ENCODE measurements around the gene VPS54. TPM values are rescaled to one million over a fixed set of nuclear protein-coding genes. Genes with fewer than 3 reads are reported as not detected.
"Not testable (repeated sequence)": the region's sequence is repeated elsewhere in the genome, so short reads cannot be mapped to it uniquely, and the experiment has no call there.

VPS54 gene
- total RNA-seq, 2 experiments from 2014 or later = 15.2 to 16.0 TPM

GRCh38 chr2:63977904-63978303, 41.3 kb downstream of the VPS54 start:
- no peak for DNase-seq
- Mint-ChIP-seq H3K4me3 (peak overlapping the region; percentile 1), H3K36me3 (peaks cover 37% of the 10 kb centered on the region), H3K27ac (peak overlapping the region; percentile 67), H3K4me1 (peaks cover 11% of the 10 kb centered on the region), H3K9me3 (no peaks in the 10 kb centered on the region), H3K27me3 (no peaks in the 10 kb centered on the region)
- peak; percentile 95 for ATAC-seq (ENCODE audit: low read depth)
- POLR2A ChIA-PET = interaction anchor here (0.9 kb wide), 1 partner anchor 27 kb away, joined by 5 read pairs; no protein-coding TSS in a partner anchor

- POLR2A ChIA-PET = interaction anchor here (0.6 kb wide), 1 partner anchor 350 kb away, joined by 3 read pairs; no protein-coding TSS in a partner anchor
Observed at GRCh38 chr2:63976125-63976510, 43.1 kb downstream of the VPS54 start.

GRCh38 chr2:63975437-63976124, 43.6 kb downstream of the VPS54 start:
- Mint-ChIP-seq H3K27me3 (no peaks in the 10 kb centered on the region), H3K4me1 (peaks cover 11% of the 10 kb centered on the region), H3K27ac (no peak overlapping the region), H3K9me3 (no peaks in the 10 kb centered on the region), H3K4me3 (no peak overlapping the region), H3K36me3 (peaks cover 34% of the 10 kb centered on the region)
- DNase-seq (no peak), ATAC-seq (ENCODE audit: low read depth) (no peak)
- POLR2A ChIA-PET = no interaction called here

More at GRCh38 chr2:63976125-63976510, 43.1 kb downstream of the VPS54 start:
- H3K9me3 Mint-ChIP-seq = no peaks in the 10 kb centered on the region
- no peaks in the 10 kb centered on the region for H3K27me3 Mint-ChIP-seq
- peaks cover 34% of the 10 kb centered on the region for H3K36me3 Mint-ChIP-seq
- peaks cover 11% of the 10 kb centered on the region for H3K4me1 Mint-ChIP-seq
- ATAC-seq (ENCODE audit: low read depth) (no peak), DNase-seq (no peak)
- no peak overlapping the region for H3K4me3 Mint-ChIP-seq
- H3K27ac Mint-ChIP-seq = no peak overlapping the region

- H3K27me3 Mint-ChIP-seq; DNase-seq; H3K9me3 Mint-ChIP-seq; H3K4me3 Mint-ChIP-seq; POLR2A ChIA-PET; ATAC-seq (ENCODE audit: low read depth); H3K27ac Mint-ChIP-seq: not testable (repeated sequence)
- peaks cover 29% of the 10 kb centered on the region for H3K36me3 Mint-ChIP-seq
- H3K4me1 Mint-ChIP-seq = peaks cover 11% of the 10 kb centered on the region
Observed at GRCh38 chr2:63975036-63975435, 44.2 kb downstream of the VPS54 start.

GRCh38 chr2:63962186-63962585, 57.0 kb downstream of the VPS54 start:
- no peak overlapping the region for H3K4me3 Mint-ChIP-seq
- H3K27me3 Mint-ChIP-seq = no peaks in the 10 kb centered on the region
- no peaks in the 10 kb centered on the region for H3K4me1 Mint-ChIP-seq
- peak overlapping the region; percentile 12 for H3K27ac Mint-ChIP-seq
- H3K36me3 Mint-ChIP-seq = peaks cover 37% of the 10 kb centered on the region
- peaks cover 2% of the 10 kb centered on the region for H3K9me3 Mint-ChIP-seq
- no peak for ATAC-seq (ENCODE audit: low read depth)
- DNase-seq = no peak
- POLR2A ChIA-PET = no interaction called here

- Mint-ChIP-seq H3K27ac (no peak overlapping the region), H3K27me3 (no peaks in the 10 kb centered on the region), H3K4me3 (no peak overlapping the region), H3K9me3 (peaks cover 11% of the 10 kb centered on the region), H3K4me1 (no peaks in the 10 kb centered on the region), H3K36me3 (peaks cover 42% of the 10 kb centered on the region)
- DNase-seq (no peak), ATAC-seq (ENCODE audit: low read depth) (no peak)
- POLR2A ChIA-PET = interaction anchor here (1.1 kb wide), 1 partner anchor 28 kb away, joined by 5 read pairs; no protein-coding TSS in a partner anchor
Observed at GRCh38 chr2:63950414-63950813, 68.8 kb downstream of the VPS54 start.

- ATAC-seq (ENCODE audit: low read depth) (no peak), DNase-seq (no peak)
- Mint-ChIP-seq H3K4me1 (no peaks in the 10 kb centered on the region), H3K9me3 (peaks cover 1% of the 10 kb centered on the region), H3K27ac (no peak overlapping the region), H3K27me3 (no peaks in the 10 kb centered on the region), H3K4me3 (no peak overlapping the region), H3K36me3 (peaks cover 34% of the 10 kb centered on the region)
- POLR2A ChIA-PET = no interaction called here
Observed at GRCh38 chr2:63942788-63943187, 76.4 kb downstream of the VPS54 start.

- ATAC-seq (ENCODE audit: low read depth); H3K9me3 Mint-ChIP-seq; POLR2A ChIA-PET; H3K4me3 Mint-ChIP-seq; H3K27me3 Mint-ChIP-seq; H3K27ac Mint-ChIP-seq; DNase-seq; H3K4me1 Mint-ChIP-seq: not testable (repeated sequence)
- peaks cover 66% of the 10 kb centered on the region for H3K36me3 Mint-ChIP-seq
Observed at GRCh38 chr2:63932104-63932503, 87.1 kb downstream of the VPS54 start.

- ATAC-seq (ENCODE audit: low read depth) = no peak
- H3K4me3 Mint-ChIP-seq = no peak overlapping the region
- no peak overlapping the region for H3K27ac Mint-ChIP-seq
- no peak for DNase-seq
- H3K27me3 Mint-ChIP-seq = no peaks in the 10 kb centered on the region
- no peaks in the 10 kb centered on the region for H3K4me1 Mint-ChIP-seq
- H3K9me3 Mint-ChIP-seq = peaks cover 3% of the 10 kb centered on the region
- POLR2A ChIA-PET = no interaction called here
- peaks cover 66% of the 10 kb centered on the region for H3K36me3 Mint-ChIP-seq
Observed at GRCh38 chr2:63926815-63927214, 92.4 kb downstream of the VPS54 start.

GRCh38 chr2:63914311-63914710, 104.9 kb downstream of the VPS54 start:
- no peaks in the 10 kb centered on the region for H3K4me1 Mint-ChIP-seq
- no peaks in the 10 kb centered on the region for H3K9me3 Mint-ChIP-seq
- H3K4me3 Mint-ChIP-seq = no peak overlapping the region
- H3K36me3 Mint-ChIP-seq = peaks cover 37% of the 10 kb centered on the region
- H3K27me3 Mint-ChIP-seq = no peaks in the 10 kb centered on the region
- no peak for ATAC-seq (ENCODE audit: low read depth)
- no peak for DNase-seq
- POLR2A ChIA-PET = interaction anchor here (0.6 kb wide), 1 partner anchor 22 kb away, joined by 3 read pairs; no protein-coding TSS in a partner anchor
- H3K27ac Mint-ChIP-seq = no peak overlapping the region

- H3K36me3 Mint-ChIP-seq = peaks cover 77% of the 10 kb centered on the region
- ATAC-seq (ENCODE audit: low read depth) = no peak
- no peak overlapping the region for H3K4me3 Mint-ChIP-seq
Observed at GRCh38 chr2:63903003-63903402, 116.2 kb downstream of the VPS54 start.

GRCh38 chr2:63902149-63902548, 117.1 kb downstream of the VPS54 start:
- Mint-ChIP-seq H3K27ac (no peak overlapping the region), H3K4me1 (peaks cover 3% of the 10 kb centered on the region), H3K36me3 (peaks cover 74% of the 10 kb centered on the region), H3K9me3 (peaks cover 14% of the 10 kb centered on the region), H3K4me3 (no peak overlapping the region), H3K27me3 (no peaks in the 10 kb centered on the region)
- no peak for DNase-seq
- no peak for ATAC-seq (ENCODE audit: low read depth)
- POLR2A ChIA-PET = no interaction called here

More at GRCh38 chr2:63903003-63903402, 116.2 kb downstream of the VPS54 start:
- Mint-ChIP-seq H3K4me1 (peaks cover 3% of the 10 kb centered on the region), H3K27ac (no peak overlapping the region), H3K27me3 (no peaks in the 10 kb centered on the region), H3K9me3 (peaks cover 15% of the 10 kb centered on the region)
- POLR2A ChIA-PET = no interaction called here
- no peak for DNase-seq

GRCh38 chr2:63899639-63900038, 119.6 kb downstream of the VPS54 start:
- no peaks in the 10 kb centered on the region for H3K27me3 Mint-ChIP-seq
- DNase-seq = no peak
- peaks cover 9% of the 10 kb centered on the region for H3K9me3 Mint-ChIP-seq
- H3K36me3 Mint-ChIP-seq = peaks cover 62% of the 10 kb centered on the region
- no peak for ATAC-seq (ENCODE audit: low read depth)
- H3K27ac Mint-ChIP-seq = no peak overlapping the region
- peaks cover 3% of the 10 kb centered on the region for H3K4me1 Mint-ChIP-seq
- no peak overlapping the region for H3K4me3 Mint-ChIP-seq
- POLR2A ChIA-PET = interaction anchor here (1.0 kb wide), 1 partner anchor 59 kb away, joined by 4 read pairs; the partner anchor contains the start of gene UGP2

GRCh38 chr2:63898839-63899238, 120.4 kb downstream of the VPS54 start:
- DNase-seq = no peak
- POLR2A ChIA-PET = no interaction called here
- Mint-ChIP-seq H3K27me3 (no peaks in the 10 kb centered on the region), H3K27ac (no peak overlapping the region), H3K9me3 (peaks cover 6% of the 10 kb centered on the region), H3K4me3 (no peak overlapping the region), H3K36me3 (peaks cover 64% of the 10 kb centered on the region), H3K4me1 (peaks cover 3% of the 10 kb centered on the region)
- ATAC-seq (ENCODE audit: low read depth) = no peak

All from activated naive CD8-positive, alpha-beta T cell treated with anti-CD3 and anti-CD28 coated beads, Interleukin-2, amount 10 ng/mL, durations not matched to agents 7 days and 5 days (primary cell).